GM10266 (cell line): ENCODE measurements around the gene RBMS3.

Source experiments
- DNase-seq: peaks from one replicate; pipeline ENCODE4 v3.0.0; 2012; ENCODE audit errors: extremely low spot score
- CTCF ChIP-seq: IDR thresholded peaks from 2 replicates; pipeline ENCODE4 v1.5.1; 2012; ENCODE audit warnings: mild to moderate bottlenecking, low read depth; ENCODE audit not compliant: control insufficient read depth, insufficient read depth; ENCODE audit errors: missing control alignments

The RBMS3 gene

GRCh38 chr3:29338377-29338776, 57.5 kb downstream of the RBMS3 start:
- TF ChIP-seq CTCF: no peak
- DNase-seq: no peak

- TF ChIP-seq CTCF: no peak
Observed at GRCh38 chr3:29339016-29339833, 58.4 kb downstream of the RBMS3 start.

GRCh38 chr3:29344154-29344553, 63.3 kb downstream of the RBMS3 start:
- no peak for DNase-seq

More at GRCh38 chr3:29339016-29339833, 58.4 kb downstream of the RBMS3 start:
- no peak for DNase-seq

GRCh38 chr3:29344935-29345334, 64.1 kb downstream of the RBMS3 start:
- DNase-seq: no peak

More at GRCh38 chr3:29344154-29344553, 63.3 kb downstream of the RBMS3 start:
- TF ChIP-seq CTCF: no peak

GRCh38 chr3:29345516-29346300, 64.8 kb downstream of the RBMS3 start:
- no peak for DNase-seq
- no peak for TF ChIP-seq CTCF

More at GRCh38 chr3:29344935-29345334, 64.1 kb downstream of the RBMS3 start:
- TF ChIP-seq CTCF: no peak

- DNase-seq: no peak
- no peak for TF ChIP-seq CTCF
Observed at GRCh38 chr3:29346828-29347227, 66.0 kb downstream of the RBMS3 start.
